Vagina (tissue), 2 donors: ENCODE measurements around the gene PTPRG.

Experiments used
- CTCF ChIP-seq, 3 experiments: fragments of 450-650 bp in 2 of 3; fragments of 200-600 bp in 1 of 3; sonication (generic) in 1 of 3; IDR thresholded peaks; one replicate each; pipeline ENCODE4 v1.5.1; 2017 to 2019; ENCODE audit warnings: antibody characterized with exemption in 3 of 3, mild to moderate bottlenecking in 2 of 3, moderate library complexity in 2 of 3
- POLR2A ChIP-seq, 2 donors: fragments of 450-650 bp; IDR thresholded peaks; one replicate each; pipeline ENCODE4 v1.6.1; 2017; ENCODE audit warnings: antibody characterized with exemption in 2 of 2, mild to moderate bottlenecking in 2 of 2, moderate library complexity in 2 of 2

GRCh38 chr3:61564395-61565059 lies 3.2 kb downstream of the PTPRG start:
- TF ChIP-seq CTCF (IDR thresholded peaks at IDR 0.05) = peak; percentile 27 to 78 (median 71)
- no peak for TF ChIP-seq POLR2A (IDR thresholded peaks at IDR 0.05)
